ENCODE data around the gene CCR2.

DNA sequence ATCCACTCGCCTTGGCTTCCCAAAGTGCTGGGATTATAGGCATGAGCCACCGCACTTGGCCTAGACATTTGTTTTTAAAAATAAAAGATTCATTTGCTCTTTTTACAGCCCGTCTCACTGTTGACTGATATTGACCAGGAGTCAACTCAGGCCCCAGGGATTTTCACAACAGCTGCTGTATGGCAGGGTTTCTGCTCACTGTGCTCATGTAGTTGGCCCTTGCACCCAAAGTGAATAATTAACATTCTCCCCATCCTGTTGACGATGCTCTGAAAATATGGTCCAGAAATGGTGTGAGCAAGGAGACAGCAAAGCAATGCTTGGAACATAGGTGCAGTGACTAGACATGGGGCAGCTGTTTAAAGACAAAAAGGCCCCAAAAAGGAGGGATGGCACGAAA lies 13.9 kb downstream of the CCR2 start:
- TF ChIP-seq CTCF (conservative IDR thresholded peaks at IDR 0.05; ENCODE audit: low read depth in 2 of 2) (no peak), STAT1 (IDR thresholded peaks at IDR 0.05; ENCODE audit: unreplicated experiment) (no peak), EZH2 (IDR thresholded peaks at IDR 0.05; ENCODE audit: low read depth, unreplicated experiment) (no peak), EZH2phosphoT487 (IDR thresholded peaks at IDR 0.05; ENCODE audit: unreplicated experiment) (no peak), JUNB (IDR thresholded peaks at IDR 0.05; ENCODE audit: unreplicated experiment) (no peak), CREB1 (CRISPR knock-in tag; IDR thresholded peaks at IDR 0.05; ENCODE audit: low read depth) (no peak)
- TF ChIP-seq, protein P1, sequence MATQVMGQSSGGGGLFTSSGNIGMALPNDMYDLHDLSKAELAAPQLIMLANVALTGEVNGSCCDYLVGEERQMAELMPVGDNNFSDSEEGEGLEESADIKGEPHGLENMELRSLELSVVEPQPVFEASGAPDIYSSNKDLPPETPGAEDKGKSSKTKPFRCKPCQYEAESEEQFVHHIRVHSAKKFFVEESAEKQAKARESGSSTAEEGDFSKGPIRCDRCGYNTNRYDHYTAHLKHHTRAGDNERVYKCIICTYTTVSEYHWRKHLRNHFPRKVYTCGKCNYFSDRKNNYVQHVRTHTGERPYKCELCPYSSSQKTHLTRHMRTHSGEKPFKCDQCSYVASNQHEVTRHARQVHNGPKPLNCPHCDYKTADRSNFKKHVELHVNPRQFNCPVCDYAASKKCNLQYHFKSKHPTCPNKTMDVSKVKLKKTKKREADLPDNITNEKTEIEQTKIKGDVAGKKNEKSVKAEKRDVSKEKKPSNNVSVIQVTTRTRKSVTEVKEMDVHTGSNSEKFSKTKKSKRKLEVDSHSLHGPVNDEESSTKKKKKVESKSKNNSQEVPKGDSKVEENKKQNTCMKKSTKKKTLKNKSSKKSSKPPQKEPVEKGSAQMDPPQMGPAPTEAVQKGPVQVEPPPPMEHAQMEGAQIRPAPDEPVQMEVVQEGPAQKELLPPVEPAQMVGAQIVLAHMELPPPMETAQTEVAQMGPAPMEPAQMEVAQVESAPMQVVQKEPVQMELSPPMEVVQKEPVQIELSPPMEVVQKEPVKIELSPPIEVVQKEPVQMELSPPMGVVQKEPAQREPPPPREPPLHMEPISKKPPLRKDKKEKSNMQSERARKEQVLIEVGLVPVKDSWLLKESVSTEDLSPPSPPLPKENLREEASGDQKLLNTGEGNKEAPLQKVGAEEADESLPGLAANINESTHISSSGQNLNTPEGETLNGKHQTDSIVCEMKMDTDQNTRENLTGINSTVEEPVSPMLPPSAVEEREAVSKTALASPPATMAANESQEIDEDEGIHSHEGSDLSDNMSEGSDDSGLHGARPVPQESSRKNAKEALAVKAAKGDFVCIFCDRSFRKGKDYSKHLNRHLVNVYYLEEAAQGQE (IDR thresholded peaks at IDR 0.05; ENCODE audit: unreplicated experiment) = no peak

All from GM23338 (cell line).